CD14-positive monocyte (primary cell): ENCODE measurements around the gene KIF5C. TPM values are rescaled to one million over a fixed set of nuclear protein-coding genes. Genes with fewer than 3 reads are reported as not detected.
A peak's percentile ranks its signal among the peaks of the same experiment; 100 is the strongest.

Experiments
- DNase-seq, 3 donors: peaks; one replicate each; pipeline ENCODE4 v3.0.0-alpha.2; 2011 to 2022
- H2AFZ ChIP-seq: 2 replicates; pipeline ENCODE4 v1.6.0; 2012; ENCODE audit warnings: mild to moderate bottlenecking, low read depth, low read length, inconsistent platforms; ENCODE audit not compliant: insufficient read depth, poor library complexity, severe bottlenecking
- H3K27ac ChIP-seq, 2 donors: 1 replicate in 1 of 2; 2 replicates in 1 of 2; pipeline ENCODE4 v1.5.1; 2012 to 2013; ENCODE audit warnings: low read length in 2 of 2, control low read depth in 1 of 2, inconsistent platforms in 1 of 2, low read depth in 1 of 2, mild to moderate bottlenecking in 1 of 2
- H3K27me3 ChIP-seq, 2 donors: one replicate each; pipeline versions ENCODE4 v1.6.0 to v1.6.1; 2011 to 2013; ENCODE audit warnings: low read length in 2 of 2; ENCODE audit not compliant: control insufficient read depth in 2 of 2, insufficient read depth in 2 of 2
- H3K36me3 ChIP-seq, 2 donors: replicated peaks in 1 of 2; 1 replicate in 1 of 2; 2 replicates in 1 of 2; pipeline versions ENCODE4 v1.5.1 to v1.6.1; 2012 to 2013; ENCODE audit warnings: low read length in 2 of 2, control low read depth in 1 of 2, inconsistent platforms in 1 of 2, mild to moderate bottlenecking in 1 of 2; ENCODE audit not compliant: insufficient read depth in 2 of 2, control insufficient read depth in 1 of 2
- H3K4me1 ChIP-seq, 2 donors: 1 replicate in 1 of 2; 2 replicates in 1 of 2; pipeline versions ENCODE4 v1.5.1 to v1.6.1; 2012 to 2013; ENCODE audit warnings: low read length in 2 of 2, control low read depth in 1 of 2, inconsistent platforms in 1 of 2, mild to moderate bottlenecking in 1 of 2, moderate library complexity in 1 of 2; ENCODE audit not compliant: insufficient read depth in 2 of 2, control insufficient read depth in 1 of 2
- H3K4me2 ChIP-seq: replicated peaks from 2 replicates; pipeline ENCODE3; 2012; ENCODE audit warnings: low read length, moderate library complexity, mild to moderate bottlenecking; ENCODE audit not compliant: poor library complexity, severe bottlenecking; ENCODE audit errors: extremely low read depth
- H3K4me3 ChIP-seq, 3 experiments: fragments of 200-600 bp in 1 of 3; sonication (generic) in 1 of 3; replicated peaks in 1 of 3; 1 replicate in 2 of 3; 2 replicates in 1 of 3; pipeline ENCODE4 v1.5.1; 2011 to 2013; ENCODE audit warnings: low read length in 3 of 3, mild to moderate bottlenecking in 3 of 3, control low read depth in 2 of 3, low read depth in 2 of 3, inconsistent platforms in 1 of 3, moderate library complexity in 1 of 3
- H3K79me2 ChIP-seq: 2 replicates; pipeline ENCODE4 v1.6.0; 2012; ENCODE audit warnings: mild to moderate bottlenecking, control low read depth, inconsistent platforms, low read length, moderate library complexity; ENCODE audit not compliant: insufficient read depth
- H3K9ac ChIP-seq: 2 replicates; pipeline ENCODE4 v1.6.0; 2017; ENCODE audit warnings: low read length, mild to moderate bottlenecking; ENCODE audit not compliant: insufficient read depth, poor library complexity, severe bottlenecking
- H3K9me3 ChIP-seq, 2 donors: replicated peaks in 1 of 2; 1 replicate in 1 of 2; 2 replicates in 1 of 2; pipeline versions ENCODE4 v1.5.1 to v1.6.1; 2012 to 2013; ENCODE audit warnings: low read length in 2 of 2, control low read depth in 1 of 2; ENCODE audit not compliant: control insufficient read depth in 1 of 2, insufficient read depth in 1 of 2
- H4K20me1 ChIP-seq: 2 replicates; pipeline ENCODE4 v1.6.0; 2012; ENCODE audit warnings: mild to moderate bottlenecking, low read length, control low read depth, moderate library complexity; ENCODE audit not compliant: insufficient read depth
- H3K27ac Mint-ChIP-seq, 7 donors: one replicate each; pipeline ENCODE4 v1.8.0; 2020; ENCODE audit warnings: mild to moderate bottlenecking in 7 of 7, mixed read lengths in 7 of 7, moderate library complexity in 6 of 7, inconsistent platforms in 2 of 7
- H3K27me3 Mint-ChIP-seq, 3 donors: one replicate each; pipeline ENCODE4 v1.8.0; 2021 to 2022; ENCODE audit warnings: low read depth in 3 of 3, mild to moderate bottlenecking in 3 of 3, mixed read lengths in 3 of 3, moderate library complexity in 3 of 3, inconsistent platforms in 1 of 3
- H3K36me3 Mint-ChIP-seq, 2 donors: one replicate each; pipeline ENCODE4 v1.8.0; 2020; ENCODE audit warnings: mixed read lengths in 2 of 2, inconsistent platforms in 1 of 2, mild to moderate bottlenecking in 1 of 2
- H3K4me1 Mint-ChIP-seq: one replicate; pipeline ENCODE4 v1.8.0; 2020; ENCODE audit warnings: mild to moderate bottlenecking, mixed read lengths
- H3K4me3 Mint-ChIP-seq, 2 donors: one replicate each; pipeline ENCODE4 v1.8.0; 2020; ENCODE audit warnings: mild to moderate bottlenecking in 2 of 2, mixed read lengths in 2 of 2, moderate library complexity in 1 of 2
- H3K9me3 Mint-ChIP-seq, 7 donors: one replicate each; pipeline ENCODE4 v1.8.0; 2020 to 2022; ENCODE audit warnings: mixed read lengths in 7 of 7, mild to moderate bottlenecking in 6 of 7, moderate library complexity in 6 of 7, inconsistent platforms in 2 of 7
- WGBS: methylation state at CpG from one replicate; pipeline ENCODE4 v1.1.5; 2013; ENCODE audit warnings: missing lambda C conversion rate; ENCODE audit not compliant: insufficient coverage; 5-methylcytosine and 5-hydroxymethylcytosine counted together
- intact Hi-C, 2 donors: fragments of 100-400 bp; cut with micrococcal nuclease; formaldehyde crosslinking; loops; one replicate each; pipeline versions ENCODE4 v1.15.0 to v1.15.1; 2023
- polyA plus RNA-seq, 3 donors: library from polyadenylated mRNA; depleted of rRNA in 1 of 3; unstranded in 2 of 3; stranded (reverse) in 1 of 3; fragments of 300-500 nt in 2 of 3; fragments of >200 nt in 1 of 3; fragmentation: Illumina TruSeq in 2 of 3; gene quantifications; 1 replicate in 2 of 3; 2 replicates in 1 of 3; pipeline ENCODE4 v1.2.3, GENCODE V29; 2012 to 2021
- TF ChIP-seq, protein P1 (sequence below): fragments of 200-600 bp; IDR thresholded peaks from one replicate; pipeline ENCODE4 v1.8.0; 2022; ENCODE audit warnings: antibody characterized with exemption, mild to moderate bottlenecking

KIF5C gene
- polyA plus RNA-seq, 3 donors: 0.04 TPM; not detected in 2

DNA sequence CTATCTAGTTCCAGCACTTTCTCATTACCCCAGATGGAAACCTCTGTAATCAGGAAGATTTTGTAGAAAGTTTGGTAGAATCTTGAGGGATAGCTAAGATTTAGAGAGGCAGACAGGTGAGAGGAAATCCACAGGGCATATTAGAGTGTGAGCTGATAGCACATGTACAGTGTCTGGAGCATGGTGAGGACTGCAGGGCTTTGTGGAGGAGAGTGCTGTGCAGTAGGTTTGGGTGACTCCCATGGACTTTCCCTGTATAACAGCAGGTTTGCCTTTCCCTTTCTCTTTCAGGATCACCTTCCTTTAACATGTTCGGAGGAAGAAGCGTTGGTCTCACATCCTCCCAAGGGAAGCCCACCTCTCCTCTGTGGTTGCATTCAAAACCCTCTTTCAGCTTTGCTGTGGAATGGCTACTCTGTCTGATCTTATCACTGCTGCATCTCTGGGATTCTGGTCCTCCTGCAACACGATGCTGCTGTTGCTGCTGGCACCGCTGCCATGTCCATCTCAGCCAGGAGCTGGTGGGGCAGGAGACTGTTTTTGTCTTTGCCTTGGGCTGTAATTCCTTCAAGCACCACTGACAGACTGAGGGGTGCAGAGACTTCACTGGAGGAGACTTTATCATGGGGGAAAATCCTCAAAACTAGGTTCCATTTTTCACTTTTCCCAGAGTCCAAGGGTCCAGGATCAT lies 7.8 kb upstream of the KIF5C start:
- Mint-ChIP-seq H3K9me3 (peaks cover 0 to 4% (median 0%) of the 10 kb centered on the region in 7 donors), H3K27ac (no peak overlapping the region), H3K27me3 (peaks cover 10 to 23% (median 13%) of the 10 kb centered on the region in 3 donors), H3K4me1 (peaks cover 11% of the 10 kb centered on the region), H3K4me3 (no peak overlapping the region), H3K36me3 (no peaks in the 10 kb centered on the region)
- H3K4me3 ChIP-seq: no peak overlapping the region
- no peak for DNase-seq
- no peak overlapping the region for H2AFZ ChIP-seq
- H3K36me3 ChIP-seq: no peaks in the 10 kb centered on the region
- H3K9me3 ChIP-seq: no peaks in the 10 kb centered on the region
- H3K27ac ChIP-seq: no peak overlapping the region
- TF ChIP-seq, protein P1, sequence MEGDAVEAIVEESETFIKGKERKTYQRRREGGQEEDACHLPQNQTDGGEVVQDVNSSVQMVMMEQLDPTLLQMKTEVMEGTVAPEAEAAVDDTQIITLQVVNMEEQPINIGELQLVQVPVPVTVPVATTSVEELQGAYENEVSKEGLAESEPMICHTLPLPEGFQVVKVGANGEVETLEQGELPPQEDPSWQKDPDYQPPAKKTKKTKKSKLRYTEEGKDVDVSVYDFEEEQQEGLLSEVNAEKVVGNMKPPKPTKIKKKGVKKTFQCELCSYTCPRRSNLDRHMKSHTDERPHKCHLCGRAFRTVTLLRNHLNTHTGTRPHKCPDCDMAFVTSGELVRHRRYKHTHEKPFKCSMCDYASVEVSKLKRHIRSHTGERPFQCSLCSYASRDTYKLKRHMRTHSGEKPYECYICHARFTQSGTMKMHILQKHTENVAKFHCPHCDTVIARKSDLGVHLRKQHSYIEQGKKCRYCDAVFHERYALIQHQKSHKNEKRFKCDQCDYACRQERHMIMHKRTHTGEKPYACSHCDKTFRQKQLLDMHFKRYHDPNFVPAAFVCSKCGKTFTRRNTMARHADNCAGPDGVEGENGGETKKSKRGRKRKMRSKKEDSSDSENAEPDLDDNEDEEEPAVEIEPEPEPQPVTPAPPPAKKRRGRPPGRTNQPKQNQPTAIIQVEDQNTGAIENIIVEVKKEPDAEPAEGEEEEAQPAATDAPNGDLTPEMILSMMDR: no peak
- H4K20me1 ChIP-seq: no peaks in the 10 kb centered on the region
- no peak overlapping the region for H3K9ac ChIP-seq
- peaks cover 4 to 13% of the 10 kb centered on the region in 2 donors for H3K4me1 ChIP-seq
- WGBS: 71% methylated on average over 3 of the region's 4 CpGs
- no peak overlapping the region for H3K4me2 ChIP-seq
- H3K79me2 ChIP-seq: no peaks in the 10 kb centered on the region
- H3K27me3 ChIP-seq: peaks cover 0 to 2% of the 10 kb centered on the region in 2 donors
- intact Hi-C loops: no loop called here

DNA sequence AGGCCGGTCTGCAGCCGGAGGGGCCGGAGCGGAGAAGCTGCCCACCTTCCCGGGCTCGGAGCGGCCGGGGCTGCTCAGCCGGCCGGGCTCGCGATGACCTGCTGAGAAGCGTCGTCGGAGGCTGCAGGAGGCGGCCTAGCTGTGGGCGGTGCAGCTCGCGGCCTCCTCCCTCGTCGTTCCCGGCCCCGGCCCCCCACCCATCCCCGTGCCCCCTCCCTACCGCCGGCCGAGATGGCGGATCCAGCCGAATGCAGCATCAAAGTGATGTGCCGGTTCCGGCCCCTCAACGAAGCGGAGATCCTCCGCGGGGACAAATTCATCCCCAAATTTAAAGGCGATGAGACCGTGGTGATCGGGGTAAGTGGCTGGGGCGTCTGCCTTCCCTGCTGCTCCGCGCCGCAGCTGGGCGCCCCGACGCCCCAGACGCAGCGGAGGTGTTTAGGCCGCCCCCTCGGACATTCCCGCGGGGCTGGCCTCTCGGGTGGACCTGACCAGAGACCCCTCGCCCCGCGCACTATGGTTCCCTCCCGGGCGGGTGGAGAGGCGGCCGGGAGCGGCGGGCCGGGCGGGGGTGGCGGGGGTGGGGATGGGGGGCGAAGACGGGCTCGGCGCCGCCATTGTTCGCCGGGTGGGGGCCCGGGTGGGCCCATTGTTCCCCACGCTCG lies 492 bp downstream of the KIF5C start:
- Histone ChIP-seq H3K4me1 (peaks cover 10 to 22% of the 10 kb centered on the region in 2 donors), H2AFZ (no peak overlapping the region), H3K9me3 (peaks cover 11 to 22% of the 10 kb centered on the region in 2 donors), H4K20me1 (no peaks in the 10 kb centered on the region), H3K4me3 (no peak overlapping the region), H3K4me2 (peak overlapping the region; percentile 42), H3K27me3 (peaks cover 63 to 77% of the 10 kb centered on the region in 2 donors), H3K27ac (no peak overlapping the region), H3K9ac (no peak overlapping the region), H3K79me2 (no peaks in the 10 kb centered on the region), H3K36me3 (no peaks in the 10 kb centered on the region)
- no peak for DNase-seq
- peaks cover 2 to 4% of the 10 kb centered on the region in 2 donors for H3K36me3 Mint-ChIP-seq
- peaks cover 16% of the 10 kb centered on the region for H3K4me1 Mint-ChIP-seq
- intact Hi-C loops: no loop called here
- TF ChIP-seq, protein P1: no peak
- peak overlapping the region; percentile 37 to 59 for H3K4me3 Mint-ChIP-seq
- peaks cover 0 to 22% (median 13%) of the 10 kb centered on the region in 7 donors for H3K9me3 Mint-ChIP-seq
- H3K27ac Mint-ChIP-seq: no peak overlapping the region
- peaks cover 58 to 80% (median 67%) of the 10 kb centered on the region in 3 donors for H3K27me3 Mint-ChIP-seq
- 2% methylated on average over 41 of the region's 74 CpGs for WGBS
